Stimulated activated CD4-positive, alpha-beta T cell treated with anti-CD3 and anti-CD28 coated beads, TNF-alpha, amount 100 ng/mL, for 24 hours (primary cell): ENCODE measurements around the gene TRAPPC2L.
"Not testable (repeated sequence)": the region's sequence is repeated elsewhere in the genome, so short reads cannot be mapped to it uniquely, and the experiment has no call there.

Experiments
- DNase-seq, 3 experiments: peaks; one replicate each; pipeline ENCODE4 v3.0.0-alpha.2; 2020; ENCODE audit warnings: low read depth in 3 of 3

TRAPPC2L gene

GRCh38 chr16:88891083-88891482 is 34.2 kb downstream of the TRAPPC2L start:
- no peak for DNase-seq

- no peak for DNase-seq
Observed at GRCh38 chr16:88892065-88892464, 35.1 kb downstream of the TRAPPC2L start.

- DNase-seq = no peak
Observed at GRCh38 chr16:88893127-88893968, 36.4 kb downstream of the TRAPPC2L start.

GRCh38 chr16:88894266-88894665 is 37.3 kb downstream of the TRAPPC2L start:
- DNase-seq = not testable (repeated sequence)

DNA sequence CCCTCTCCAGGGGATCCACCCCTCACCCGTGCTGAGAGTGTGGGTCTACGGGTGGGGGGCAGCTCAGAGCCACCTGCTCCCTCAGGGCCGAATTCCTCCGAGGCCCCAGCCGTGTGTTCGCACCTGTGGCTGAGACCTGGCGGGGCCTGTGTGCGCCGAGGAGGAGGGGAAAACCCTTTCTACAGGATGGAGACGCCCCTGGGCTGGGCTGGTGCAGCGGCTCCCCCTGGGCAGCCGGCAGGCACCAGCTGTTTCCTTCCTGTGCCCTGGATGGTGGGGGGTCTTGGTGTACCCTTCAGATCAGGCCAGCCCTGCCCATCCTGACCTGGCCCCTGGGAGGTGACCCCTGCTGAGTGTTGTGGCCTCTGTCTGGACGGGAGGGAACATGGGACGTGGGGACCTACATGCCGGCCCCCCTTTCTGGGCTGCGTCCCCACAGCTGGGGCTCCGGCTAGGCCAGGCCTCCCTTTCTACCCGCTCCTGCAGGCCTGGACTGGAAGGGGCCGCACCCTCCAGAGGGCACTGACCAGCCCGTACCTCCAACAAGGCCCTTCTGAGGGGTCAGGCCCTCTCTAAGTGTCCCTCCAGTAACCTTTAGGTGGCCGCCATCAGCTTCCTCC is 37.9 kb downstream of the TRAPPC2L start:
- DNase-seq = no peak

DNA sequence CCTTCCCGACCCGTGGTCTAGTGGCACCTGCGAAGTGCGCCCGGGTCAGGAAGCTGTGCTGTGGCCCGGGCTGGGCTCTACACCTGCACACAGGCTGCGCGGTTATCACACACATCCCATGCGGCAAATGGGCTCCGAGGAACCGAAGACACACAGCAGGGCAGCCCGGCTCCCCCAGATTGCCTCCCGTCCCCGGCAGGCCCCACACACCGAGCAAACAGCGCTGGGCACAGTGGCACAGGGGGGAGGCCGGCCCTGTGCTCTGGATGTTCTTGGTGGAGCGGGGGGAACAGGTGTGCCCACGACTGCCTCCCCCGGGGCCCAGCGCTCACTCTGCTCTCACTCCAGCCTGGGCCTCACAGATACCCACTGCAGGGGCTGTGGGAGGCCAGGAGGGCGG is 38.4 kb downstream of the TRAPPC2L start:
- no peak for DNase-seq

- DNase-seq = no peak
Observed at GRCh38 chr16:88896238-88897070, 39.5 kb downstream of the TRAPPC2L start.

DNA sequence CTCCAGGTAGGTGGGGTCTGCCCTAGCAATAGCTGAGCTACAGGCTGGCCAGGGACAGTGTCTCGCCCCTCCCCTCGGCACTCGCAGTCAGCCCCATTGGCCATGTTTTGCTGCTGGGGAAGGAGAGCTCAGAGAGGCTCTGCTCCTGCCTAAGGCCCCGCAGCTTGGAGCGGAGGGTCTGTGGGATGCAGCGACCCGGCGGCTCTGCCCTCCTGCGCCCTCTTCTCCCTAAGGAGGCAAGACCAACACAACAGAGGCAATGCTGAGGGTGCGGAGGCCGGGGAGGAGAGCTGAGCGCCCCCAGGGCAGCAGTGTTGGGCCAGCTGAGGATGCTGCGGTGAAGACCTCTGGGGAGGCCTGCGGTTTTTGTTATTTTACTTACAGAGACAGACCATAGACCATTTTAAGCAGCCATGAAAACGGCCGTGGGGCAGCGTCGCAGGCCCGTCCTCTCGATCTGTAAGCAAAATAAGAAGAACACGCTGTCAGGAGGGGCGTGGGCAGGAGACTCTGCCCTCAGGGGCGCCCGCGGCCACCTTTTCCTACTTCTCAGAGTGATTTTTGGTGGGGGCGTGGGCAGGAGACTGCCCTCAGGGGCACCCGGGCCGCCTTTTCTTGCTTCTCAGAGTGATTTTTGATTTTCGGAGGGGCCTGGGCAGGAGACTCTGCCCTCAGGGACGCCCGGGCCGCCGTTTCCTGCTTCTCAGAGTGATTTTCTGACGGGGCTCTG is 40.9 kb downstream of the TRAPPC2L start:
- DNase-seq = no peak

DNA sequence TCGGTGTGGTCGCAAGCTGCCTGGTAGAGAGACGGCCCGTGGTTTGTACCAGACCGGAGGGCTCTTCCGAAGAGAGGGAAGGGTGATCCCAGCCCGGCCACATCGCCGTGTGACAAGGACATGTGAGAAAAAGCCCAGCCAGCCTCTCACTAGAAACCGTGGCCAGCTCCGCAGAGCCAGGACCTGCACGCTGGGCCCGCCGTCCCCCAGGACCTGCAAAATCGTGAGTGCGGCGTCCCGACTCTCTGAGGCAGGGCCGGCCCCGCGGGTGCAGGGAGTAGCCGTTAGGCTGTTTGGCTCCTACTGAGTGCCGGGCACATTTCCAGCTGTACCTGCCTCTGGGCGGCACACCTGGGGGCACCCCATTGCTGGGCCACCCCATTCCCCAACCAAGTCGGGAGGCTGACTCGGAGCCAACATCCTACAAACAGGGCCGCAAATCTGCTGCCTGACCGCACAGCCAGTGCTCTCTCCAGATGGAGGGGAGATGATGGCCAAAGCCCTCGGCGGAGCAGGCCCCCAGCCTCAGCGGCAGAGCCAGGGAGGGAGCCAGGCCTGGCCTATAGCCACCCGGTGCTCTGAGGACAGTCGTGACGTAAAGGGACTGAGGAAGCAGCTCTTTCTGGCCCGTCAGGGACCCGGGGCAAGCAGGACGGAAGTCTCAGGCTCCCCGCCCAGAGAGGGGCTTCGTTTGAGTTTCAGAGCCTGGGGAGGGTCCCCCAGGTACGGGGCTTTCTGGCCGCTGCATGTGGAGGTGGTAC is 43.2 kb downstream of the TRAPPC2L start:
- no peak for DNase-seq

GRCh38 chr16:88900662-88901052 is 43.7 kb downstream of the TRAPPC2L start:
- no peak for DNase-seq

DNA sequence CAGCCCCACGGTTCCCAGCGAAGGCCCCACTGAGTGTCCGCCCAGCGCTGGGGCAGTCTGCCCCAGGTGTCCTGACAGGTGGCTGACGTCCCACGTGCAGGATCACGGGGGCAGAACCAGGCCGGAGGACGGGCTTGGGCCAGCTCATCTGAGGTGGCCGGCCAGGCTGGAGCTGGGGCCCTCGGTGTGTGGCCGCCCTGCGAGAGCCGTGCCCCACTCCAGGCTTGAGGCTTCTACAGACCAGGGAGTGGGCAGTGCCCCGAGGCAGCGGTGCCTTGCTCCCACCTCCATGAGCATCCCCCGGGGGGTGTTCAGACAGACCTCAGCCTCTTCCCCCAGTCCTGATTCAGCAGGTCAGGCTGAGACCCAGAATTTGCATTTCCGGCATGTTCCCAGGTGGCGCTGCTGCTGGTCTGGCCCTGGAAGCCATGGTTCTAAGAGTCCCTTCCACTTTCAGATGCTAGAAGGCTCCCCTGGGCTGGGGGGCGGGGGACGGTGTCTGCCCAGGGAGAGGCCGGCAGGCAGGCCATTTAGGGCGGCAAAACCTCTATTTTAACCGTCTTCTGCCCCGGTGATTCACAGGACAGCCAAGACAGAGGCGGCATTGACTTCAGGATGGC is 44.9 kb downstream of the TRAPPC2L start:
- no peak for DNase-seq

GRCh38 chr16:88902744-88903143 is 45.8 kb downstream of the TRAPPC2L start:
- no peak for DNase-seq

- DNase-seq = no peak
Observed at GRCh38 chr16:88903267-88903666, 46.3 kb downstream of the TRAPPC2L start.

DNA sequence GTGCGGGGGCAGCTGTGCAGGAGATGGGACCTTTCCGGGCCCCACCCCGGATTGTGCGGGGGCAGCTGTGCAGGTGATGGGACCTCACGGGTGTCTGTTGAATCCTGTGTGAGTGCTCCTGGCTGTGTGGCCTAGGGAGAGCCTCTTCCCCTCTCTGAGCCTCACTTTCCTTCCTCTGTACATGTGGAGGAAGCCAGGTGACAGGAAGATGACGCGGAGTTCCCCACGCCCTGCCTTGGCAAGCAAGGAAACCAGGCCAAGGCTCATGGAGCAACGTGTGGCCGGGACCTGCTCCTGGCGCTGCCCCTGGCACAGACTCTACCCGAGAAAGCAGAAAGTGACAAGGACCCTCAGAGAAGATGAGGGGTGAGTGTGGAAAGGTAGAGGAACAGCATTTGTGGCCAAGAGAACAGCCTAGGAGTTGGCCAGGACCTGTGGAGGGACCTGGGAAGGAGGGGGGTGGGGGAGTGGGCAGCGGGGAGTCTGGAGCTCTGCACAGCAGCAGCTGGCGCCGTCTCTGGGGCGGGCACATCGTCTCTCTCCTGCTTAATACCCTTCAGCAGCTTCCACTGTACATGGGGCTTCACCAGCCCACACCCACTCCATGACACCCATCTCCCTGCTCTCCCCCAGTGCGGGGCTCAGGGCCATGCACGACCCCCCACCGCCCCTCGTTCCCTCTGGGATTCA is 47.9 kb downstream of the TRAPPC2L start:
- DNase-seq = no peak

DNA sequence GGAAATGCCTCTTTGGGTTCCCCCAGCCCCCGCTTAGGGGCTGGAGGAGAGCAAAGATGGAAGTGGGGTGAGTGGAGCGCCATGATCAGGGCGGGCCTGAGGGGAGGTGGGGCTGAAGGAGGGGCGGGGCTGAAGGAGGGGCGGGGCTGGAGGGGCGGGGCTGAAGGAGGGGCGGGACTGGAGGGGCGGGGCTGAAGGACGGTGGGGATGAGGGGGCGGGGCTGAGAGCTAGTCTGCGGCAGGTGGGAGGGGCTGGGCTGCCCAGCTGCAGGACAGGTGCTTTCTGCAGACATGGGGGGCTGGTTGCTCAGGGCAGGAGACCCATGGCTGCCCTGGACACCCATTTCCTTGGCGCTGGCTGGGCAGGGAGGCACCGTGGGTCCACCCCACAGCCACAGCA is 48.6 kb downstream of the TRAPPC2L start:
- DNase-seq = peak in 1 of 3 experiments; percentile 16

DNA sequence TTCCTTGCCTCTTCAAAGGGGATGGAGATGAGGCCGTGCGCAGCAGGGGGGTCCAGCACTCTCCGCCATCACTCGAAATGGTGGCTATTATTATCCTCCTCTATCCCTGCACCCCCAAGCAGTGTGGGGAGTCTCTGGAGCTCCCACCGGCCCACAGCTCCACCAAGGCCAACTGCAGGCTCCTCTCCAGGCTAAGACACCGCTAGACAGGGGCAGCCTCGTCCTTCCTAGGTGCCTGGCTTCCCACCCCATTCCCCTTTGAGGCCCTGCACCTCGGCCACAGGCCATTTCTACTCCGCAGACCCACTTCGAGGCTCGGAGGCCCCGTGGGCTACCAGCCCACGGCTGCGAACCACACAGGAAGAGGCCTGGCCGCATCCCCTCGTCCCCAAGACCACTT is 49.1 kb downstream of the TRAPPC2L start:
- no peak for DNase-seq

- DNase-seq = no peak
Observed at GRCh38 chr16:88906535-88907105, 49.7 kb downstream of the TRAPPC2L start.

DNA sequence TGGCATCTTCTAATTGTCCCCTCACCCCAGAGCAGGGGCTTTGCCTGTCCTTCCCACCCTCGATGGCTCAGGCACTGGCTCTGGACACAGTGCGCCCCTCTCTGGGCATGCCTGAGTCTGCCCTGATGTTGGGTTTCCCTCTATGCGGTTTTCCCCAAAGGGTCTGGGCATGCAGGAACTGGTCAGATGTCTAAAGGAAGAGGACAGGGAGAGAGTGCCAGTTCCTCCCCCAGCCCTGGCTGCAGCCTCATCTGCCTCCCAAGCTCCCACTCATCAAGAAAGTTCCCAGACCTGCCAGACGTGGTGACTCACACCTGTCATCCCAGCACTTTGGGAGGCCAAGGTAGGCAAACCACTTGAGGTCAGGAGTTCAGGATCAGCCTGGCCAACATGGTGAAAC is 50.8 kb downstream of the TRAPPC2L start:
- no peak for DNase-seq

DNA sequence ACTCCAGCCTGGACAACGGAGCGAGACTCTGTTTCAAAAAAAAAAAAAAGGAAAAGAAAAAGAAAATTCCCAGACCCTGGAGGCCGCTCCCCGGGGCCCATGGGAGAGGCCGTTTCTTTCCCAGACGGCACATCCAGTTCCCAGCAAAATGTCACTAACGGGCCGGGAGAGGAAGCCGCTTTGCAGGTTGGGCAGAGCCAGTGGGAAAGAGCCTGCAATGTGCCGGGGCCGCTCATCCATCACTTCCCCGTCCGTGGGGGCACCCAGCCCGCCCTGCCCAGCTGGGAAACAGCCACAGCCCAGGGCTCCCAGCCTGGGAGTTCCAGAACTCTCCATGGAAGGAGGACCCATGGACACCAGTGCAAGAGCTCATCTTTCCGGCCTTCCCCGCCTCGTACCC is 51.4 kb downstream of the TRAPPC2L start:
- no peak for DNase-seq
